K562 (cell line): ENCODE data around the gene BTD. TPM values are rescaled to one million over a fixed set of nuclear protein-coding genes. Genes with fewer than 3 reads are reported as not detected.

Source experiments
- ATAC-seq: fragments of 200-7000 bp; cut with Tn5 transposase; 3 replicates; pipeline ENCODE4 v1.9.1; 2020; ENCODE audit warnings: moderate library complexity
- BruUV-seq: library from RNA; stranded (reverse); fragments of 400-500 nt; replicated peaks from 2 replicates; lab custom pipeline; 2021; lab: Mats Ljungman, UMichigan
- CTCF ChIA-PET: fragments of 300-600 bp; formaldehyde crosslinking; extraction: SDS; loops from one replicate; lab custom pipeline; 2021; ENCODE audit warnings: low intra/inter-chr PET ratio; lab: Yijun Ruan, JAX
- POLR2A ChIA-PET: fragments of 300-600, 350-650 bp; sonication (Branson Sonifier 250); formaldehyde crosslinking; extraction: SDS; loops from one replicate; lab custom pipeline; 2021; ENCODE audit warnings: antibody characterized with exemption, inconsistent platforms; lab: Yijun Ruan, JAX
- DNase-seq, 4 experiments: peaks; one replicate each; pipeline versions ENCODE4 v3.0.0 to v3.0.0-alpha.2; 2011 to 2018; ENCODE audit warnings: low spot score in 3 of 4, mixed read lengths in 3 of 4; ENCODE audit errors: extremely low read depth in 1 of 4
- FAIRE-seq: peaks from 2 replicates; lab custom pipeline; 2011; peaks lifted over from hg19 to GRCh38; lab: Jason Lieb, UNC
- H2AFZ ChIP-seq: 2 replicates; pipeline ENCODE4 v1.6.0; 2011; ENCODE audit warnings: low read depth, low read length, control low read depth, inconsistent platforms
- H3K27ac ChIP-seq: fragments of 200-600 bp; 3 replicates; pipeline ENCODE4 v1.8.0; 2011; ENCODE audit warnings: low read depth, mild to moderate bottlenecking, control low read depth, inconsistent platforms, low read length, moderate library complexity, mixed read lengths; ENCODE audit errors: extremely low read depth
- H3K27me3 ChIP-seq, 2 experiments: fragments of 300-600 bp in 1 of 2; 2 replicates in 1 of 2; 3 replicates in 1 of 2; pipeline versions ENCODE4 v1.6.0 to v1.8.0; 2011; ENCODE audit warnings: inconsistent platforms in 2 of 2, low read length in 2 of 2, mild to moderate bottlenecking in 1 of 2, mixed read lengths in 1 of 2, moderate library complexity in 1 of 2; ENCODE audit not compliant: control insufficient read depth in 2 of 2, insufficient read depth in 2 of 2
- H3K36me3 ChIP-seq: fragments of 300-600 bp; 3 replicates; pipeline ENCODE4 v1.8.0; 2011; ENCODE audit warnings: mild to moderate bottlenecking, low read length, inconsistent platforms; ENCODE audit not compliant: control insufficient read depth, insufficient read depth
- H3K4me1 ChIP-seq, 2 experiments: fragments of 200-600 bp in 1 of 2; replicated peaks in 1 of 2; 2 replicates in 1 of 2; 3 replicates in 1 of 2; pipeline versions ENCODE4 v1.5.1 to v1.8.0; 2011; ENCODE audit warnings: inconsistent platforms in 2 of 2, low read length in 2 of 2, mild to moderate bottlenecking in 1 of 2, mixed read lengths in 1 of 2, moderate library complexity in 1 of 2; ENCODE audit not compliant: control insufficient read depth in 2 of 2, insufficient read depth in 2 of 2
- H3K4me2 ChIP-seq: 2 replicates; pipeline ENCODE4 v1.6.1; 2011; ENCODE audit warnings: low read length, control low read depth, inconsistent platforms, mixed read lengths; ENCODE audit not compliant: insufficient read depth
- H3K4me3 ChIP-seq: fragments of 200-600 bp; sonication (generic), shearing (Covaris generic); 2 replicates; pipeline ENCODE4 v1.5.1; 2016; ENCODE audit warnings: control low read depth, inconsistent platforms
- H3K79me2 ChIP-seq: fragments of 200-600 bp; 3 replicates; pipeline ENCODE4 v1.8.0; 2011; ENCODE audit warnings: low read length, inconsistent platforms; ENCODE audit not compliant: control insufficient read depth, insufficient read depth
- H3K9ac ChIP-seq, 2 experiments: 2 replicates each; pipeline versions ENCODE4 v1.6.0 to v1.6.1; 2011; ENCODE audit warnings: low read depth in 2 of 2, low read length in 2 of 2, control low read depth in 1 of 2, inconsistent platforms in 1 of 2, mild to moderate bottlenecking in 1 of 2, mixed read lengths in 1 of 2; ENCODE audit not compliant: insufficient read depth in 1 of 2
- H3K9me1 ChIP-seq: one replicate; pipeline ENCODE4 v1.6.0; 2011; ENCODE audit warnings: inconsistent platforms, mild to moderate bottlenecking, low read length, moderate library complexity; ENCODE audit not compliant: control insufficient read depth, insufficient read depth
- H3K9me3 ChIP-seq: replicated peaks from 2 replicates; pipeline ENCODE4 v1.5.1; 2011; ENCODE audit warnings: low read depth, low read length, inconsistent platforms; ENCODE audit not compliant: control insufficient read depth, insufficient read depth
- H4K20me1 ChIP-seq: replicated peaks from 2 replicates; pipeline ENCODE4 v1.6.1; 2011; ENCODE audit warnings: low read length, inconsistent platforms, mixed read lengths; ENCODE audit not compliant: control insufficient read depth, insufficient read depth
- CEBPG ChIP-seq, 3 experiments: fragments of 200-800 bp in 1 of 3; sonication (Bioruptor generic) in 1 of 3; sonication (generic) in 1 of 3; formaldehyde crosslinking in 1 of 3; IDR thresholded peaks in 2 of 3; conservative IDR thresholded peaks in 1 of 3; 2 replicates each; pipeline versions ENCODE4 v1.6.1 to v1.8.0; 2016 to 2022; ENCODE audit warnings: missing compliant biosample characterization in 2 of 3, missing genetic modification characterization in 2 of 3, mild to moderate bottlenecking in 1 of 3, missing genetic modification reagents in 1 of 3
- TCF3 ChIP-seq: sonication (generic); formaldehyde crosslinking; IDR thresholded peaks from 2 replicates; pipeline ENCODE4 v1.4.0; 2020; ENCODE audit warnings: mild to moderate bottlenecking, missing genetic modification reagents
- WGBS: fragments of 100-300 bp; shearing (Covaris generic); methylation state at CpG from one replicate; pipeline ENCODE4 v1.1.6; 2016; ENCODE audit warnings: low coverage, mixed read lengths; ENCODE audit not compliant: insufficient coverage; ENCODE audit errors: missing lambda C conversion rate; 5-methylcytosine and 5-hydroxymethylcytosine counted together
- in situ Hi-C: fragments of 300-500 bp; cut with MboI; formaldehyde crosslinking; loops from 4 replicates; pipeline ENCODE4 v1.15.0; 2018; ENCODE audit warnings: inconsistent platforms, mixed read lengths
- intact Hi-C: fragments of 100-400 bp; cut with micrococcal nuclease; formaldehyde crosslinking; loops from 2 replicates; pipeline ENCODE4 v1.14.2; 2022
- polyA plus RNA-seq, 8 experiments: library from polyadenylated mRNA; depleted of rRNA in 4 of 8; stranded (reverse) in 5 of 8; unstranded in 3 of 8; fragments of >200 nt; fragmentation: Nextera tagmentation in 2 of 8; fragmentation: Illumina TruSeq in 1 of 8; extraction: Ambion mirVana in 2 of 8; extraction: Trizol in 1 of 8; gene quantifications; 2 replicates each; pipeline versions ENCODE4 v1.2.1 to v1.2.3, GENCODE V29; 2011 to 2014; ENCODE audit warnings: inconsistent platforms in 1 of 8, missing spikeins in 1 of 8
- total RNA-seq, 7 experiments: library from RNA; depleted of rRNA in 6 of 7; stranded (reverse); fragments of >200 nt in 6 of 7; fragmentation: Illumina TruSeq in 2 of 7; extraction: Trizol in 2 of 7; gene quantifications; 2 replicates each; pipeline versions ENCODE4 v1.2.1 to v1.2.3, GENCODE V29; 2011 to 2021; ENCODE audit warnings: low replicate concordance in 1 of 7
- TF ChIP-seq, protein P1 (sequence below): fragments of 450-650 bp; IDR thresholded peaks from 2 replicates; pipeline ENCODE4 v1.6.1; 2017; ENCODE audit warnings: mild to moderate bottlenecking, moderate library complexity
- TF ChIP-seq, protein P2 (sequence below): fragments of 250-450 bp; sonication (Bioruptor Pico); IDR thresholded peaks from 2 replicates; pipeline ENCODE4 v1.8.0; 2022; ENCODE audit warnings: moderate library complexity, mild to moderate bottlenecking, inconsistent platforms
- TF ChIP-seq, protein P3 (sequence below): sonication (generic); formaldehyde crosslinking; IDR thresholded peaks from 2 replicates; pipeline ENCODE4 v1.8.0; 2022; ENCODE audit warnings: mild to moderate bottlenecking, missing genetic modification reagents
- TF ChIP-seq, protein P4 (sequence below): sonication (generic); formaldehyde crosslinking; IDR thresholded peaks from 2 replicates; pipeline ENCODE4 v1.8.1; 2023; ENCODE audit warnings: mild to moderate bottlenecking, missing genetic modification reagents
- TF ChIP-seq, protein P5 (sequence below): fragments of 250-450 bp; sonication (Bioruptor Pico); IDR thresholded peaks from 2 replicates; pipeline ENCODE4 v1.8.0; 2022; ENCODE audit warnings: moderate library complexity, mild to moderate bottlenecking, inconsistent platforms

Gene BTD
- total and polyA plus RNA-seq, 9 of the 15 experiments (the other 6 are each of a cell fraction or from before 2014, with no cell fraction given) = 6.6 to 26.2 (median 10.6) TPM

DNA sequence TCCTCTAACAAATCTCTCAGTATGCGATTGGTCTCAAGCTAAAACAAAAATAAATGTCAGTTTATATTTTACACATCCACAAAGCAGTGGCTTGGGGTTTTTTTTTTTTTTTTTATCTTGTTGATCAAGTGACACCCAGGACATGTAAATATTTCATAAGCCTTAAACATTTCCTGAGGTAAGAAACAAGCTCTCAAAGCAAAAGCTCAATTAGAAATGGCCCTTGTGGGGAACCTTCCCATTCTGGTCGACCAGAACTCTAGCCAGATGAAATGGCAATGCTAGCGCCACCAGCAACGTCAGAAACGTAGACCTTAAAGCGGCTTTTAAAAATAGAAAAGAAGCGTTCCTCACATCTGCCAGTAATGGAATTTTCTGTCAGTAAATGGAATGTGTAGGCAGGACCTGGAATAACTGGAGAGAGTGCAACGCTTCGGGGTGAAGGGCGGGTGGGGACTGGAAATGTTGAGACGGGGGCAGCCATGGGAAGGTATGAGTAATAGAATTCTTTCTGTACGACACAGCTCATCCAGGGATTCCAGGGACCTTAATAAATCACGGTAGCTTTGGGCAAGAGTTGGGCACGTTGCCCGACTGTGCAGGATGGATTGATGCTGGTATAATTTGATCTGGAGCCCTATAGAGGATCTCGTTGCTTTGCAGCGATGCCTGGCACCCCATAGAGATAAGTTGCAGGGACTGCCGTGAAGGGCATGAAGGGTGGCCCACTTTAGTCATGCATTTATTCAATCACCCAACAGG is 44.4 kb downstream of the BTD start:
- TF ChIP-seq TCF3 (CRISPR knock-in tag) (no peak), CEBPG (CRISPR knock-in tag; IDR thresholded peaks at IDR 0.05) (no peak), CEBPG (tag; conservative IDR thresholded peaks at IDR 0.05 in 1 of 2, IDR thresholded peaks at IDR 0.05 in 1 of 2) (no peak)
- TF ChIP-seq, protein P1, sequence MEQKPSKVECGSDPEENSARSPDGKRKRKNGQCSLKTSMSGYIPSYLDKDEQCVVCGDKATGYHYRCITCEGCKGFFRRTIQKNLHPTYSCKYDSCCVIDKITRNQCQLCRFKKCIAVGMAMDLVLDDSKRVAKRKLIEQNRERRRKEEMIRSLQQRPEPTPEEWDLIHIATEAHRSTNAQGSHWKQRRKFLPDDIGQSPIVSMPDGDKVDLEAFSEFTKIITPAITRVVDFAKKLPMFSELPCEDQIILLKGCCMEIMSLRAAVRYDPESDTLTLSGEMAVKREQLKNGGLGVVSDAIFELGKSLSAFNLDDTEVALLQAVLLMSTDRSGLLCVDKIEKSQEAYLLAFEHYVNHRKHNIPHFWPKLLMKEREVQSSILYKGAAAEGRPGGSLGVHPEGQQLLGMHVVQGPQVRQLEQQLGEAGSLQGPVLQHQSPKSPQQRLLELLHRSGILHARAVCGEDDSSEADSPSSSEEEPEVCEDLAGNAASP = no peak
- TF ChIP-seq, protein P2, sequence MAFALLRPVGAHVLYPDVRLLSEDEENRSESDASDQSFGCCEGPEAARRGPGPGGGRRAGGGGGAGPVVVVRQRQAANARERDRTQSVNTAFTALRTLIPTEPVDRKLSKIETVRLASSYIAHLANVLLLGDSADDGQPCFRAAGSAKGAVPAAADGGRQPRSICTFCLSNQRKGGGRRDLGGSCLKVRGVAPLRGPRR = no peak
- TF ChIP-seq, protein P3, sequence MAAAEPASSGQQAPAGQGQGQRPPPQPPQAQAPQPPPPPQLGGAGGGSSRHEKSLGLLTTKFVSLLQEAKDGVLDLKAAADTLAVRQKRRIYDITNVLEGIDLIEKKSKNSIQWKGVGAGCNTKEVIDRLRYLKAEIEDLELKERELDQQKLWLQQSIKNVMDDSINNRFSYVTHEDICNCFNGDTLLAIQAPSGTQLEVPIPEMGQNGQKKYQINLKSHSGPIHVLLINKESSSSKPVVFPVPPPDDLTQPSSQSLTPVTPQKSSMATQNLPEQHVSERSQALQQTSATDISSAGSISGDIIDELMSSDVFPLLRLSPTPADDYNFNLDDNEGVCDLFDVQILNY (CRISPR knock-in tag) = no peak
- TF ChIP-seq, protein P4, sequence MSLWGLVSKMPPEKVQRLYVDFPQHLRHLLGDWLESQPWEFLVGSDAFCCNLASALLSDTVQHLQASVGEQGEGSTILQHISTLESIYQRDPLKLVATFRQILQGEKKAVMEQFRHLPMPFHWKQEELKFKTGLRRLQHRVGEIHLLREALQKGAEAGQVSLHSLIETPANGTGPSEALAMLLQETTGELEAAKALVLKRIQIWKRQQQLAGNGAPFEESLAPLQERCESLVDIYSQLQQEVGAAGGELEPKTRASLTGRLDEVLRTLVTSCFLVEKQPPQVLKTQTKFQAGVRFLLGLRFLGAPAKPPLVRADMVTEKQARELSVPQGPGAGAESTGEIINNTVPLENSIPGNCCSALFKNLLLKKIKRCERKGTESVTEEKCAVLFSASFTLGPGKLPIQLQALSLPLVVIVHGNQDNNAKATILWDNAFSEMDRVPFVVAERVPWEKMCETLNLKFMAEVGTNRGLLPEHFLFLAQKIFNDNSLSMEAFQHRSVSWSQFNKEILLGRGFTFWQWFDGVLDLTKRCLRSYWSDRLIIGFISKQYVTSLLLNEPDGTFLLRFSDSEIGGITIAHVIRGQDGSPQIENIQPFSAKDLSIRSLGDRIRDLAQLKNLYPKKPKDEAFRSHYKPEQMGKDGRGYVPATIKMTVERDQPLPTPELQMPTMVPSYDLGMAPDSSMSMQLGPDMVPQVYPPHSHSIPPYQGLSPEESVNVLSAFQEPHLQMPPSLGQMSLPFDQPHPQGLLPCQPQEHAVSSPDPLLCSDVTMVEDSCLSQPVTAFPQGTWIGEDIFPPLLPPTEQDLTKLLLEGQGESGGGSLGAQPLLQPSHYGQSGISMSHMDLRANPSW (CRISPR knock-in tag) = no peak
- TF ChIP-seq, protein P5, sequence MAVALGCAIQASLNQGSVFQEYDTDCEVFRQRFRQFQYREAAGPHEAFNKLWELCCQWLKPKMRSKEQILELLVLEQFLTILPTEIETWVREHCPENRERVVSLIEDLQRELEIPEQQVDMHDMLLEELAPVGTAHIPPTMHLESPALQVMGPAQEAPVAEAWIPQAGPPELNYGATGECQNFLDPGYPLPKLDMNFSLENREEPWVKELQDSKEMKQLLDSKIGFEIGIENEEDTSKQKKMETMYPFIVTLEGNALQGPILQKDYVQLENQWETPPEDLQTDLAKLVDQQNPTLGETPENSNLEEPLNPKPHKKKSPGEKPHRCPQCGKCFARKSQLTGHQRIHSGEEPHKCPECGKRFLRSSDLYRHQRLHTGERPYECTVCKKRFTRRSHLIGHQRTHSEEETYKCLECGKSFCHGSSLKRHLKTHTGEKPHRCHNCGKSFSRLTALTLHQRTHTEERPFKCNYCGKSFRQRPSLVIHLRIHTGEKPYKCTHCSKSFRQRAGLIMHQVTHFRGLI (CRISPR knock-in tag) = no peak
- no peak overlapping the region for H3K9ac ChIP-seq
- H3K79me2 ChIP-seq = no peaks in the 10 kb centered on the region
- no peaks in the 10 kb centered on the region for H3K36me3 ChIP-seq
- WGBS = 16% methylated on average over 18 of the region's 18 CpGs
- H3K4me1 ChIP-seq = 0 out of 5 replicates have a peak, but pooled peaks cover 0 to 2% of the 10 kb centered on the region in 2 experiments
- no peaks in the 10 kb centered on the region for H3K9me1 ChIP-seq
- no peak overlapping the region for H2AFZ ChIP-seq
- H3K4me3 ChIP-seq = no peak overlapping the region
- H3K9me3 ChIP-seq = no peaks in the 10 kb centered on the region
- DNase-seq = no peak
- H4K20me1 ChIP-seq = no peaks in the 10 kb centered on the region
- peaks cover 8 to 23% of the 10 kb centered on the region in 2 experiments; a peak in 4 of 5 replicates for H3K27me3 ChIP-seq
- CTCF ChIA-PET = no interaction called here
- FAIRE-seq = no peak
- in situ Hi-C loops = loop anchor here (25.0 kb wide), 1 partner anchor 891 kb away; no protein-coding TSS in a partner anchor
- ATAC-seq = no peak
- POLR2A ChIA-PET = interaction anchor here (0.6 to 0.9 kb wide), 2 partner anchors 9 to 16 kb away, joined by 3 to 7 read pairs; no protein-coding TSS in a partner anchor
- H3K27ac ChIP-seq = no peak overlapping the region
- intact Hi-C loops = no loop called here
- no peak overlapping the region for H3K4me2 ChIP-seq
- no TSS peak for BruUV-seq
